Skin epidermis (tissue), 12 donors: ENCODE measurements around the gene UNC13C.
A peak's percentile ranks its signal among the peaks of the same experiment; 100 is the strongest.

ENCODE experiments used
- H3K27ac ChIP-seq, 21 experiments: fragments of 200-600 bp; sonication (generic) in 11 of 21; one replicate each; pipeline ENCODE4 v1.5.0; 2020; ENCODE audit warnings: mild to moderate bottlenecking in 3 of 21, inconsistent platforms in 2 of 21, moderate library complexity in 2 of 21
- H3K4me3 ChIP-seq, 7 experiments: fragments of 200-600 bp; sonication (generic) in 2 of 7; one replicate each; pipeline ENCODE4 v1.5.0; 2020; ENCODE audit warnings: inconsistent platforms in 2 of 7, mild to moderate bottlenecking in 2 of 7, moderate library complexity in 1 of 7

UNC13C gene

DNA sequence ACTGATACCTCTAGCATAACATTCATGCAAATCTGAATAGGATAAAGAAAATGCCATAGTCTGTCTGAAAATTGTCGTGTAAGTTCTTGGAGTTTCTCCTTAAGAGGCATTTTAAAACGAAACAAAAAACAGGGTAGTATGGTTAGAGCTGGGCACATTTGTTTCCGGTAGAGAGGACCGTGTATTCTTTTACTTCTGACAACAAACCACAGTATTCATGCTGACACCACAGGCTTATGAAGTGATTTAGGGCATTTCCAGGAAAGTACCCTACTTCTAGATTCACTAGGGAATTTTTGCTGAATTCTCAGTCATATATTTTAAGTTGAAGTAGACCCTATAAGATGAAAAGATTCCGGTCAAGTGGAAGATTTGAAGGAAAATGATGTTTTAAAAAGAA is 541.3 kb downstream of the UNC13C start:
- H3K27ac ChIP-seq = peak overlapping the region in 1 of 21 experiments; percentile 25
- H3K4me3 ChIP-seq = no peak overlapping the region

DNA sequence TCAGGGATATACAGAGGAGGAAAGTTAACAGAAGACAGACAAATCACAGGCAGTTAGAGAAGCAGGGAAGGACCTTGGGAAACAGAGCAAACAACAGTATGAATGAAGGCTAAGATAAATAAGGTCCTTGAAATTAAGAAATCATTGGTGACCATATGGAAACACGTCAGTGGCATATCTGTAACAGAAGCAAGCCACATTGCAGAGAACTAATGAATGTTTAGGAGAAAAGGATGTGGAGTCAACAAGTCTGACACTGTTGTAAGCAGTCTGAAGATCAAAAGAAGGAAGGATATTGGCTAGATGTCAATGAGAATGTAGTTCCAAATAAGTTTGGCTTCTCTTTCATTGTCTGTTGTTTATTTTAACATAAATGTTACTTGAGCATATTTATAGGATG is 542.4 kb downstream of the UNC13C start:
- no peak overlapping the region for H3K4me3 ChIP-seq
- H3K27ac ChIP-seq = no peak overlapping the region

DNA sequence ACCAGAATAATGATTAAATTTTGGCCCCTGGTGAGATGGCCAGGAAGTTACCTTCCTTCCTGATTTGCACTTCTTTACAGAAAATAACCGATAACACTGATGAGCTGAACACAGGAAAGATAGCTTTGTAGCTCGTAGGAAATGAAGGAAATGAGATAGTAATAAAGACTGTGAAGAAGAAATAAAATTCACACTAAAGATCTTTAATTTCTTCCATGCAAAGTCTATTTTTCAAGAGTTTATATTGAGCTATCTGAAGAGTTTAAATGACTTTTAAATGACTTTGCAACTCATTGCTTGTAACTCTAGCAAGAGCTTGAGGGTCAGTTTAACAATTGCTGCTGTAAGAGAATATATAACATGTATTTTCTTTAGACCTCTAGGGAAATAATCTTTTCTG is 543.0 kb downstream of the UNC13C start:
- Histone ChIP-seq H3K4me3 (no peak overlapping the region), H3K27ac (no peak overlapping the region)

DNA sequence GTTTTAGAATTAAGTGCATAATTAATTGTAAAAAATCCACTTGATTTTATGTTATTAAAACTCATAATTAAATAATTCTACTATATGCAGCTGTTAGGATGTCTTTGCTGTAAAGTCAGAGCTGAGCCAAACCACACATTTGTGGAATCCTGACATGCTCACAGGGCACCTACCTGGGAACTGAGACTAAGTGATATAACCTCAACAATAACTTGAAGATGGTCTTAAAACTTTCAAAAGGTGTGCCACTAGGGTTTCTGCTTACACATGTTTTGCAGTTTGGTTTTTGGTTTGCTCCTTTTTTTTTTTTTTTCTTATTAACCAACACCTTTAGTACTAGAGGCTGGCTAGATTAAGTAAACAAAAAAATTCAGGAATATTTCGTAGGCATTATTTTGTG is 549.8 kb downstream of the UNC13C start:
- no peak overlapping the region for H3K27ac ChIP-seq
- no peak overlapping the region for H3K4me3 ChIP-seq

DNA sequence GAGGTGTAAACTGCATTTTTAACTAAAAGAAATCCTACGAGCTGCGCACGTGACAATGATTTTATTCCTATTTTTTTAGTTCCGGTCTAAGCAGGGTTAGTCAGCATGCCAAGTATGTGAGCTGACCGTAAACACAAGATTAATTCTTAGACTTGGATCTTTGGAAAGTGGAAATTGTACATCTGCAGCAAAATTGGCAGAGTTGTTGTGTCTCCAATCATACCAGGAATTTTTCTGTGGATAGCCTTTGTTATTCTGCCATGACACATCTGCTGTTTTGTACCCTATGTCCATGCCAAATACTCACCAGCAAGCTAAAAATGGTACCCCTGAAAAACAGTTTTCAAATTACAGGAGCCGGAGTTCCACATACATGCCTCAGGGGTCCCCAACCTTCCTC is 562.5 kb downstream of the UNC13C start:
- H3K4me3 ChIP-seq = no peak overlapping the region
- no peak overlapping the region for H3K27ac ChIP-seq

DNA sequence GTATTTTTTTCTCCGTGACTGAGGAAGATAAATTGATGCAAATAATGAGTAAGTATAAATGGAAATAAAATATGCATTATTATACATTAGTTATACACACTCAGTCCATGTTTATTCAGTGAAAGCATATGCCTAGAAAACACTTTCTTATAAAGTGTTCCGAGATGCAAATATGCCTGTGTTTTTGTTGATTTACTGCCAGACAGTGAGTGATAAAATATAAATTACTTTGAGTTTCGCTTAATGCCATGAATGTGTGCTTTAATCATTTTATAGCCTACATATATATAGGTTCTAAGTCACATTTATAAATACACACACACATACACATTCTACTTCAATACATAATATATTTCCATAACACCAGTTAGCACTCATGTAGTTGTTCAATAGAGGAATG is 569.2 kb downstream of the UNC13C start:
- Histone ChIP-seq H3K4me3 (no peak overlapping the region), H3K27ac (no peak overlapping the region)

DNA sequence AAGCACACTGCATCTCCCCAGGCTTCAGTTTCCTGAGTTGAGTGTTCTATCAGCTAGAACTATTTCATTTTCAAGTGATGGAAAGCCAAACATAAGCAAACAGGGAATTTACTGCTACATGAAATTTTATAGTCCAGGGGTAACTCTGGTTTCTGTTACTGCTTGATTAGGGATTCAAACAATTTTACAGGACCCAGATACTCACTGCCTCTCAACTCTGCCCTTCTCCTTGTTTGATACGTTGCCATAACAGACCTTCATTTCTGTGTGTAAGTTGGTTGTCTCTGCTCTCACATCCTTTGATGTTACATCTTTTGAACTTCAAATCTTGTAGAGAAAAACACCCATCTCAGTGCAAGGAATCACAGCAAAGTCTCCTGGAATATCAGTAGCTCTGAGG is 572.7 kb downstream of the UNC13C start:
- H3K4me3 ChIP-seq = no peak overlapping the region

DNA sequence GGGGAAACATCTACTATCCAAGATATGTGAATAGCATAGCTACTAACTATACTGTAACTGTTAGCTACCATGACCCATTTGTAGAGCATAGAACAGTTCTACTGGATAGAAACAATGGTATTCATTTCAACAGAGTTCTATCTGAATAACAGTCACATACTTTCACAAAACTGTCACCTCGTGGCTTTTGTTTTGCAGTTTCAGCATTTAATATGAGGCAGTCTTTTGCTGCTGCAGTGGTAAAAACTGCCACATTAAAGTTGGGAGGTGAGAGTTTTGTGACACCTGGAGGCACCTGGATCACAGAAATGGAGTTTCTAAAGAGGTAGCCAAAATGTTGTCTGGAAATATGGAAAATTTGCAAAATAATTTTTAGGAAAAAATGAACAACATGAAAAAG is 578.0 kb downstream of the UNC13C start:
- H3K27ac ChIP-seq = no peak overlapping the region
- H3K4me3 ChIP-seq = no peak overlapping the region

More for the DNA sequence above, 572.7 kb downstream of the UNC13C start:
- H3K27ac ChIP-seq = no peak overlapping the region

- Histone ChIP-seq H3K27ac (no peak overlapping the region), H3K4me3 (no peak overlapping the region)
Measured at GRCh38 chr15:54559405-54560069, 581.3 kb downstream of the UNC13C start.

DNA sequence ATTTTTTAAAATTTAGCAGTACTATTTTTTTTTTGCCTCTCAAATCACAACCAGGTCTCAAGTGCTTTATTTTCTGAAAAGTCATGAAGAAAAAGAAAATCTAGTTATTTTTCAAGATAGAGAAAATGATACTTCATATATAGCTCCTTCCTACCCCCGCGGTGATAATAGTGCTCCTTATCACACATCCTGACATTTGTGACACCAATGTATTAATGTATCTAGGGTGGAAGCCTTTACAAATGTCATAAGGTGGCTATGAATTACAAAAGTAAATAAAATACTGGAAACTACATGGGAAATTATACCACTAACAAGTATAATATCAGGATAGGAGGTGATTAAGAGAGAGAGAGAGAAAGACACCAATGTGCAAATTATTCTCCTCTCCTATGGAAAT is 582.2 kb downstream of the UNC13C start:
- no peak overlapping the region for H3K27ac ChIP-seq
- no peak overlapping the region for H3K4me3 ChIP-seq

DNA sequence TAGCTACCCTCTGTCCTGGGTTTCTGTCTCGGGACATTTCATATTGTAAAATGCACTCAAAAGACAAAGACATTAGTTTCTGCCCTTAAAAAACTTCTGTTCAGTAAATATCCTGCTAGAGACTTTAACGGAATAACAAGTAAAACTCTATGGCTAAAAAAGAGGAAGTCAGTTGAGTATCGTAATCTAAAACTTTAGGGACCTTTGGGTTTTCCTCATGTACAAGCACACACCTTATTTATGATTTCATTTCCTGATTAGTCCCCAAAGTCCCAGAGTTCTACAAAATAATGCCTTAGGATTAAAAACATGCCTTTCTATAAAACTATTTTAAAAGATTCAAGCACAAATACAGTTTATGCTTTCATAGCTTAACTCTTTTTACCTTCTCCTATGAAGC is 585.9 kb downstream of the UNC13C start:
- H3K4me3 ChIP-seq = no peak overlapping the region
- no peak overlapping the region for H3K27ac ChIP-seq

GRCh38 chr15:54566654-54567053 is 588.4 kb downstream of the UNC13C start:
- H3K27ac ChIP-seq = no peak overlapping the region
- H3K4me3 ChIP-seq = no peak overlapping the region

GRCh38 chr15:54567408-54568035 is 589.3 kb downstream of the UNC13C start:
- no peak overlapping the region for H3K27ac ChIP-seq
- no peak overlapping the region for H3K4me3 ChIP-seq

DNA sequence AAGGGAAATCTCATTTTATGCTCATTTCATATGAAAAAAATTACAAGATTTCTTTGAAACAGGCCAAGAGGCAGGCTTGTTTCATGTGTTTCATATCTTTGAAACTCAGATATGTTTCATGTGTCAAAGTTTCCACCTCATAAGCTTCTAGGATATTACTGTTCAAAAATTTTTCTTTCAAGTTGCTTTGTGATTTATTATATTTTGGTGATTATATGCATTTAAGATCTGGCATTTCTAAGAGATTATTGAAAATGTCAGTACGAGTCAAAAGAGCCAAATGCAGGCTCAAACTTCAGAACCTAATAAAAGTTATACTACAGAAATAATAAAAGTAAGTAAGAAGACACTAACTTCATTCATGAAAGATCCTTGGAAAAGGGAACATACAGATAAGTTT is 590.1 kb downstream of the UNC13C start:
- Histone ChIP-seq H3K4me3 (no peak overlapping the region), H3K27ac (no peak overlapping the region)

DNA sequence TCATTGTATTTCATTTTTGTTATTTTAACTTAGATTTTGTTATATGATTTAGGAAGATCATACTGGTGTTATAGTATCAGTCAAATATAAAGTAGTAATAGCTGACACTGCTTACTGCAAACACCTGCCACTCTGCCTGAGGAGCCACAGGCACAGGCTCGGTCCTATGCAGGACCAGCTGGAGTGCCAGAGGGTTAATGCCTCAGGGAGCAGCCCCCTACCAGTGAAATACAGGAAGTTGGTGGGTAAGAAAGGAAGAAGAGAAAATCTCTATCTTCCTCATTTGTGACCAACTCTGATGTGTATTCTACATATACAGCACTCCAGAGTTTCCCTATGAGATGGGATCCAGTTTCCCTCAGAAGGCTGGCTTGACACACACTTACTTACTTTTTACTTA is 593.3 kb downstream of the UNC13C start:
- no peak overlapping the region for H3K27ac ChIP-seq
- H3K4me3 ChIP-seq = no peak overlapping the region

GRCh38 chr15:54575586-54575985 is 597.3 kb downstream of the UNC13C start:
- no peak overlapping the region for H3K27ac ChIP-seq

DNA sequence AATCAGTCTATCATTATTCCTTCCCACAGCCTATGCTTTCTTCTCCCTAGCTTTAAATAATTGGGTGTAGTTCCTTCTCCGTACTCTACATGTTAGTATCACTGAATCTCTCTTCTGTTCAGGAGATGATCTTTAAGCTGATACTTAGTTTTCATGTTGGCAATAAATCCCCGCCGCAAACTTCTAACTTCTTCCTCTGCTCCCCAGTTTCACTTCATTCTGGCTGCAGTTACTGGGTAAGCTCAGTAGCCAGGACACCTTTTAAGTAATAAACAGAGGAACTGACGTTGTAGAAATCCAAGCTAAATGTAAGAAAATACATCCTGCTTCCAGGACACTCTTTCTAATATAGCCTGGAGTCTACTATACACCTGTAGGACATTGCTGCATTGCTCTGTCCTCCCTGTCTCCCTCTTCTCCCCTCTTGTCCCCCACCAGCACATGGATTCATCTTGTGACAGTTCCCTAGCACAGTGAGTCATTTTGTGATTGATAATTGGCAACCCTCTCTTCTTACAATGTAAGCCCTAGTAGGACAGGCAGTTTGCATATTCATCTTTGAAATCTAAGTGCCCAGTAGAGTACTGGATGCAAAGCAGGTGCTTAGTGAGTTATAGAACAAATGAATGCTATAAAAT is 598.2 kb downstream of the UNC13C start:
- no peak overlapping the region for H3K27ac ChIP-seq
- H3K4me3 ChIP-seq = no peak overlapping the region

More at GRCh38 chr15:54575586-54575985, 597.3 kb downstream of the UNC13C start:
- no peak overlapping the region for H3K4me3 ChIP-seq

DNA sequence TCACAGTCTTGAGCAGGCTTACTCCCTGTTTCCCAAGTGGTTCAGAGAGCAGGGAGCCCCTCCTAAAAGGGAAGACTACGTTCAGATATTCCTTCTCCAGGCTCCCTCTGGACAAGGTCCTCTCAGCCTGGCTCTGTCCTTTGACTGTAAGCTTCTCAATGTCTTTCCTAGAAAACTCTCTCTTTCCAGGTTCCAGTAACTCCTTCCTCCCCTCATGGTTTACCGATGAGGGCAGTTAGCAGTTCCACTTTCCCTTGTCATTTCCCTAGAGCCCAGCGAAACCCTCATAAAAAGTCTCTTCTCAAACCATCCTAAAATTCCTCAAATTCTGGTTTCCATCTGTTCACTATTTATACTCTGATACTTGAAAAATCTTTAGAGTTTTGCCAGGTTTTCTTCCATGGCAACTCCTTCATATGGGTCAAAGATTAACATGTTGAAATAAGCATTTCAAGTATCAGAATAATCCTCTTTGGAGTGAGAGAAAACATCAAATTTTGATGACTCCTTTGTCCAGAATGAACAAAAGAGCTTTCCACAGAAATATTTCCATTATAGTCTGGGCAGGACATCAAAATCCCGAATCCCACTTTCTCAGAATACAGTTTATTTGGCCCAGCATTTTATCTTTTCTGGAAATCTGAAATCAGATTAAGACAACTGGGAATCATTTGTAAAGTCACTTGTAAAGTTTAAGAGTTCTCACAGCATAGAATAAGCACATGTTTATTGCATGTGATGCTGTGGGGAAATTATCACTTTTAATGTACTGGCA is 599.4 kb downstream of the UNC13C start:
- Histone ChIP-seq H3K27ac (no peak overlapping the region), H3K4me3 (no peak overlapping the region)

DNA sequence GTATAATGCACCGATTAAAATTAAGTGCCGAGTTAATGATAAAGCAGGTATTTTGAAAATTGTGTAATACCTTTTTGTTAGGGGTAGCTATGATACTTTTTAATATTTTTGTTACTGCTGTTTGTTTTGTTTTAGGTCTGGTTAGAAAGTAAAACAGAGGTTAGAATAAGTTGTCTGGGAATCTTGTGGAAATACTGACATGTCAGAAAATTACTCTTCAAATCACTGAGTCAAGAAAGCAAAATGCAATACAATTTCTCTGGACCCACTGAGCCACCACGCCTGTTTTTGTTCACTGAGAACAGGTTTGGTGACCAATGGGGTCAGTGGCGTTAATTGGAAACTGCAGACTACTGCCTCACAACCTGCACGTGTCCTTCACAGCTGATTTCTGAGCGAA is 601.6 kb downstream of the UNC13C start:
- H3K4me3 ChIP-seq = no peak overlapping the region
- H3K27ac ChIP-seq = no peak overlapping the region

DNA sequence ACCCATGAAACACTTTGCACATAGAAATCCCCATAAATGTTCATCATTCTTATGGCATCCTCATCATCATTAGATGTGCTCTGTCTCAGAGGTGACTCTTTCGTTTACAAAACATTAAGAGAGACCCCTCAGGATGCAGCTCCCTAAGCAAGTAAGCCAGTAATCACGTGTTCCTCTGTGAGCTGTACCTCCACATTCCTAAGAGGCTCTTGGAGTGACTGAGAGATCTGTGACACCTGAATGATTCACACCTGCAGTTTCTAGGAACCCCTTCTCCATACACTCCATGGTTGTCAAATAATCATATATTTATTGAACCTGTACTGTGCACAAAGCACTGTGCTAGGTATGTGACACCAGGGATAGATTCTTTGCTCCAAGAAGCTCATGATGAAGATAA is 602.4 kb downstream of the UNC13C start:
- Histone ChIP-seq H3K4me3 (no peak overlapping the region), H3K27ac (no peak overlapping the region)
